Left ventricle myocardium inferior (tissue), 1 donor: ENCODE results near the gene TSPYL1. TPM values are rescaled to one million over a fixed set of nuclear protein-coding genes. Genes with fewer than 3 reads are reported as not detected.
A peak's percentile ranks its signal among the peaks of the same experiment; 100 is the strongest.

Experiments
- DNase-seq: peaks from one replicate; pipeline ENCODE4 v3.0.0-alpha.2; 2020
- H3K27ac ChIP-seq: fragments of 200-600 bp; replicated peaks from 2 replicates; pipeline ENCODE4 v1.8.0; 2021
- H3K27me3 ChIP-seq: fragments of 200-600 bp; 2 replicates; pipeline ENCODE4 v1.8.0; 2021; ENCODE audit warnings: low read depth
- H3K36me3 ChIP-seq: fragments of 200-600 bp; 2 replicates; pipeline ENCODE4 v1.8.0; 2021
- H3K4me1 ChIP-seq: fragments of 200-600 bp; 2 replicates; pipeline ENCODE4 v1.8.0; 2021
- H3K4me3 ChIP-seq: fragments of 200-600 bp; 2 replicates; pipeline ENCODE4 v1.8.0; 2021; ENCODE audit warnings: mild to moderate bottlenecking, moderate library complexity
- H3K9me3 ChIP-seq: fragments of 200-600 bp; replicated peaks from 2 replicates; pipeline ENCODE4 v1.8.0; 2021
- intact Hi-C: fragments of 100-400 bp; cut with micrococcal nuclease; formaldehyde crosslinking; loops from one replicate; pipeline ENCODE4 v1.11.0; 2022
- long read RNA-seq: library from polyadenylated mRNA; unstranded; transcript quantifications from one replicate; pipeline ENCODE4 v2.0.0, GENCODE V29; 2021
- total RNA-seq: library from RNA; stranded (reverse); fragmentation: NEBNext Ultra II Directional; extraction: Animal tissue kit (Norgen Biotek cat#: 25700); gene quantifications from one replicate; pipeline ENCODE4 v1.2.1, GENCODE V29; 2021
- TF ChIP-seq, protein P1 (sequence below): fragments of 200-600 bp; IDR thresholded peaks from 2 replicates; pipeline ENCODE4 v1.8.0; 2021; ENCODE audit warnings: antibody characterized with exemption, mild to moderate bottlenecking, borderline replicate concordance
- donor health status: DM: no; HTN: yes; CAD: no; lungs with severe emphysema.

TSPYL1 gene
- total RNA-seq = 89.5 TPM
- long read RNA-seq, transcript TSPYL1-201 (1 exons, 3,326 nt) = major isoform, 75 of 75 reads
- long read RNA-seq, partial matches to known transcripts = 0 of 75 reads
- long read RNA-seq, other reads (novel, unspliced or antisense) = 0 of 75 reads

DNA sequence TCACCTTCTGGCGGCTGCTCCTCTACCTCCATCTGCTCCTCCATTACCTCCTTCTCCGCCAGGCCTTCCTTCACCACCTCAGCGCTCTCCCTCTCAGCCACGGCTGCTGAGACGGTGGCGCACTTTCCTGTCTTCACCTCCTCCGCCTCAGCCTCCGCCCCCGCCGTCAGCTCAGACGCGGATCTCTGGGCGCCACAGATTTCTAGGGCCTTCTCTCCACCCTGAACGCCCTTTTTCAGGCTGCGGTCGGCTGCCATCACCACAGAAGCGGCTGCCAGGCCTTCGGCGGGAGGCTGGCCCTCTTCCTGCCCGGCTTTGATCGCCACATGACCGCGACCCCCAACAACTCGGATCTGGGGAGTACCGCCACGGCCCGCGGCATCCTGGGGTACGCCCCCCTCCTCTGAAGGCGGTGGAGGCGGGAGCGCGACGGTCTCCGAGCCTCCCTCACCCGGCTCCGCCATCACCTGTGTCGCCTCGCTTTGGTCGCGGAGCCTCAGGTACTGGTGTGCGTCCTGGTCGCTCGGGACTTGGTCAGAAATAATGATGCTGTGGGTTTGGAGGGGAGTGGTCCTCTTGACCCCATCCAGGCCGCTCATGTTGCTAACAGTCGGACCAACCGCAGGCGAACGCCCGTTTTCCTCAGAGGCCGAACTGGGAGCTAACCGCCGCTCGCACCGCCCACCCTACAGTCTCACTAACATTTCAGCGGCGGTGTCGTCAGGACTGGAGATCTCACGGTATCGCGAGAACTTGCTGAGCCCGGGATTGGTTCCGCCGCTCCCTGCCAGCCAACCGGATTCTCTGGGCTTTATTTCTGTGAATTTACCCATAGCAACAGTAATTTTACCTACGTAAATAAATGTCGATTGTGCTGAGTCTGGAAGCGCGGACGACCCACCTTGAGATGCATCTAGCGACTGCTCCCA lies at the start of gene TSPYL1:
Gene TSPYL1, minus strand, starts transcription at position 699 of the 929 bp plus-strand sequence. Its CDS starts 100 bp downstream, at position 599.
- TF ChIP-seq, protein P1, sequence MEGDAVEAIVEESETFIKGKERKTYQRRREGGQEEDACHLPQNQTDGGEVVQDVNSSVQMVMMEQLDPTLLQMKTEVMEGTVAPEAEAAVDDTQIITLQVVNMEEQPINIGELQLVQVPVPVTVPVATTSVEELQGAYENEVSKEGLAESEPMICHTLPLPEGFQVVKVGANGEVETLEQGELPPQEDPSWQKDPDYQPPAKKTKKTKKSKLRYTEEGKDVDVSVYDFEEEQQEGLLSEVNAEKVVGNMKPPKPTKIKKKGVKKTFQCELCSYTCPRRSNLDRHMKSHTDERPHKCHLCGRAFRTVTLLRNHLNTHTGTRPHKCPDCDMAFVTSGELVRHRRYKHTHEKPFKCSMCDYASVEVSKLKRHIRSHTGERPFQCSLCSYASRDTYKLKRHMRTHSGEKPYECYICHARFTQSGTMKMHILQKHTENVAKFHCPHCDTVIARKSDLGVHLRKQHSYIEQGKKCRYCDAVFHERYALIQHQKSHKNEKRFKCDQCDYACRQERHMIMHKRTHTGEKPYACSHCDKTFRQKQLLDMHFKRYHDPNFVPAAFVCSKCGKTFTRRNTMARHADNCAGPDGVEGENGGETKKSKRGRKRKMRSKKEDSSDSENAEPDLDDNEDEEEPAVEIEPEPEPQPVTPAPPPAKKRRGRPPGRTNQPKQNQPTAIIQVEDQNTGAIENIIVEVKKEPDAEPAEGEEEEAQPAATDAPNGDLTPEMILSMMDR = no peak
- DNase-seq = peak; percentile 96
- H3K27me3 ChIP-seq = no peaks in the 10 kb centered on the region
- intact Hi-C loops = no loop called here
- peak within 1 kb of the TSS; percentile 96 for H3K27ac ChIP-seq
- H3K4me1 ChIP-seq = peaks cover 67% of the 10 kb centered on the region
- H3K9me3 ChIP-seq = no peaks in the 10 kb centered on the region
- peaks cover 10% of the 10 kb centered on the region for H3K36me3 ChIP-seq
- peak within 1 kb of the TSS; percentile 85 for H3K4me3 ChIP-seq

DNA sequence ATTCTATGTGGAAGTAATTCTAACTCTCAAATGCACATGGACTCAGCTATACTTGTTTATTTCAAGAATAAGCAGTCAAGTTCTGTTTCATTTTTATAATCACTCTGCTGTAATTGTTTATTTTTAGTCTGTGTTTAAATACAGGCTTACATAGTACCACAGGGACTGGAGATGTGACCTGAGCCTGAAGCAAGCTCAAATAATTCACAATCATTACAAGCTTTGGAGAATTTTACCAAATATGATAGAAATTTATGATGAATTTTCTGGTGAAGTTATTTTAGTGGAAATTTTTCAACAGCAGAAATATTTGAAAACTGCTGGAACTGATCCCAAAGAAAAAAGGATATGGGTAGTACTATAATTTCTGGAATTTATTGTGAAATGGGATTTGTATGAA lies 49.4 kb upstream of the TSPYL1 start:
- no peak overlapping the region for H3K4me3 ChIP-seq
- no peak for DNase-seq
- no peaks in the 10 kb centered on the region for H3K27me3 ChIP-seq
- no peaks in the 10 kb centered on the region for H3K36me3 ChIP-seq
- H3K9me3 ChIP-seq = no peaks in the 10 kb centered on the region
- H3K4me1 ChIP-seq = peaks cover 51% of the 10 kb centered on the region
- TF ChIP-seq, protein P1 = no peak
- H3K27ac ChIP-seq = peak overlapping the region; percentile 71
- intact Hi-C loops = no loop called here

DNA sequence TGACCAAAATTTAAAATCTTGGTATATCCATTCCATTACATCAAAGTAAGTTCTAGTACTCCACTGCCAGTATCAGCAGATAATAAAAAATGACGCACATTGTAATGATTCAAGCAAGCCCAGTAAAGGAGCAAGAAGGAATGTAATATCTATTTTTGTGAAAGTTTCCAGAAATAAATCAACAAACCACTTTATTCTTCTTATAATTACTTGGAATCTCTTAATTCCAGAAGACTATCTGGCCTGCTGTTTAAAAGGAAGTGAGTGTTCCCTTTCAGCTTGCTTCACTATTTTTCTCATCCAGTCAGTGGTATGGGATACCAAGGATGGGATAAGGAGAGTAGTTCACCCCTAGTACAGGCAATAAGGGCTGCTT lies 48.8 kb upstream of the TSPYL1 start:
- Histone ChIP-seq H3K9me3 (no peaks in the 10 kb centered on the region), H3K27me3 (no peaks in the 10 kb centered on the region), H3K27ac (peak overlapping the region; percentile 71), H3K36me3 (no peaks in the 10 kb centered on the region), H3K4me3 (no peak overlapping the region), H3K4me1 (peaks cover 51% of the 10 kb centered on the region)
- intact Hi-C loops = no loop called here
- DNase-seq = no peak
- TF ChIP-seq, protein P1 = no peak

DNA sequence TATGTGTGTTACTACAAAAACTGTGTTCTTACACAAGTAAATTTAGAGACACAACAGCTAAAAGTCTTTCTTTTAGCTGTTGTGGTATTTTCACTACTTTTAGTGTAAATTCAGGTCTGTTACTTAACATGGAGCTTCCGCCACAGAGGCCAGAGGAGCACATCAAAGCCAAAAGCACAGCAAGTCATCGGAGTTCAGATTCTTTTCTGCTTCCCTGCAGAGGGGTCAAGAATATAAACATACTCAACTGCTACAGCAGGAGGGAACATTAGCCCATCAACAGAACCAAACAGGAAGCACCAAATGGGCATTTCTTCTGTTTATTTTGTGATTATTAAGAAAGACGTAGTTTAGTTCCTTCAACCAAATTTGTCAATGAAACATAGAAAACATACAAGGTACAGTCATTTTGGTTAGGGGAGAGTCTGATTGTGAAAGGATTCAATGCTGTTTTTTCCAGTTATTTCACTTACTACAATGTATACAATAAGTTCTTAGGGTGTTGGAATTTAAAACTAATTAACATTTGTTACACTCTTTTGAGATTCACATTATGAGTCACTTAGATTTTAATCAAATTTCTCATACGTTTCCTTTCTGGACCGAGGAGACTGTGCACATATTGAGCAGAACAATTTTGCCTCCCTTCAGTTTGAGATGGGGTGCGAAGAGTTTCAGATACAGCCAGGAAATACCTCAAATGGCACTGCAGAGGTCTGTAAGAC lies 48.2 kb upstream of the TSPYL1 start:
- Histone ChIP-seq H3K4me1 (peaks cover 51% of the 10 kb centered on the region), H3K27me3 (no peaks in the 10 kb centered on the region), H3K4me3 (no peak overlapping the region), H3K36me3 (no peaks in the 10 kb centered on the region), H3K27ac (peak overlapping the region; percentile 71), H3K9me3 (no peaks in the 10 kb centered on the region)
- no peak for DNase-seq
- TF ChIP-seq, protein P1 = no peak
- intact Hi-C loops = no loop called here

DNA sequence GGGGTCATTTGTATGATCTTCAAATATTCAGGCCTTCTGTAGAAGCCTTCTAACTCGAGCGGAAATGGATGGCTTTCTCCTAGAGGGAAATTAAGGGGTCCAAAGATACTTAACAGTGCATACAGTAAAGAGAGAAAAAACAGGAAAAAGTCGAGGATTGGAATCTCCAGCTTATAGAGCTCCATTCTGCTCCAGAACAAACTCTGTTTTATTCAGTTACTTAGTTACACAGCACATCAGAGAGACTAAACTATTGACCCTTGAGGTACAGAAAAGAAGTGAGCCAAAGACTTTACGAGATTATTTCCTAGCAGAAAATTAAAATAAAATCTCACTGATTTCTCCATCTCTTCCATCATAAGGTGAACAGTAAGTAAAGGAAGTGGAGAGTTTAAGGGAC lies 47.3 kb upstream of the TSPYL1 start:
- Histone ChIP-seq H3K9me3 (no peaks in the 10 kb centered on the region), H3K27me3 (no peaks in the 10 kb centered on the region), H3K36me3 (no peaks in the 10 kb centered on the region), H3K27ac (peak overlapping the region; percentile 71), H3K4me1 (peaks cover 51% of the 10 kb centered on the region), H3K4me3 (no peak overlapping the region)
- intact Hi-C loops = no loop called here
- TF ChIP-seq, protein P1 = no peak
- DNase-seq = no peak
